Fibroblast of lung (primary cell): ENCODE results near the gene AK9. TPM values are rescaled to one million over a fixed set of nuclear protein-coding genes. Genes with fewer than 3 reads are reported as not detected.

Experiments used
- DNase-seq, 2 donors: peaks; one replicate each; pipeline versions ENCODE4 v3.0.0 to v3.0.0-alpha.2; 2010; ENCODE audit warnings: low read depth in 2 of 2
- H2AFZ ChIP-seq: 2 replicates; pipeline ENCODE4 v1.5.1; 2012; ENCODE audit warnings: low read length, control low read depth, inconsistent platforms
- H3K27ac ChIP-seq: 2 replicates; pipeline ENCODE4 v1.5.1; 2011; ENCODE audit warnings: low read length, control low read depth; ENCODE audit not compliant: insufficient read depth
- H3K27me3 ChIP-seq: 2 replicates; pipeline ENCODE4 v1.5.1; 2011; ENCODE audit warnings: mild to moderate bottlenecking, low read length; ENCODE audit not compliant: control insufficient read depth, insufficient read depth
- H3K36me3 ChIP-seq: 2 replicates; pipeline ENCODE4 v1.5.1; 2011; ENCODE audit warnings: low read length; ENCODE audit not compliant: control insufficient read depth, insufficient read depth
- H3K4me1 ChIP-seq: 2 replicates; pipeline ENCODE4 v1.5.1; 2011; ENCODE audit warnings: low read length; ENCODE audit not compliant: control insufficient read depth, insufficient read depth; ENCODE audit errors: extremely low read depth
- H3K4me2 ChIP-seq: 2 replicates; pipeline ENCODE4 v1.5.1; 2011; ENCODE audit warnings: low read length, control low read depth; ENCODE audit not compliant: insufficient read depth; ENCODE audit errors: extremely low read depth
- H3K4me3 ChIP-seq, 4 experiments: fragments of 200-600 bp in 1 of 4; sonication (generic) in 1 of 4; replicated peaks in 1 of 4; 2 replicates each; pipeline ENCODE4 v1.5.1; 2011 to 2016; ENCODE audit warnings: low read length in 4 of 4, low read depth in 3 of 4, mild to moderate bottlenecking in 3 of 4, control low read depth in 2 of 4, inconsistent platforms in 1 of 4, mixed read lengths in 1 of 4; ENCODE audit not compliant: insufficient read depth in 1 of 4; ENCODE audit errors: control extremely low read depth in 1 of 4
- H3K79me2 ChIP-seq: 2 replicates; pipeline ENCODE4 v1.5.1; 2012; ENCODE audit warnings: mild to moderate bottlenecking, low read length, inconsistent platforms; ENCODE audit not compliant: control insufficient read depth, insufficient read depth
- H3K9ac ChIP-seq: 2 replicates; pipeline ENCODE4 v1.5.1; 2011; ENCODE audit warnings: mild to moderate bottlenecking, low read length, control low read depth; ENCODE audit not compliant: insufficient read depth
- H3K9me3 ChIP-seq: 2 replicates; pipeline ENCODE4 v1.5.1; 2012; ENCODE audit warnings: low read depth, low read length; ENCODE audit not compliant: control insufficient read depth, insufficient read depth
- H4K20me1 ChIP-seq: 2 replicates; pipeline ENCODE4 v1.5.1; 2011; ENCODE audit warnings: low read length; ENCODE audit not compliant: control insufficient read depth, insufficient read depth; ENCODE audit errors: extremely low read depth
- CTCF ChIP-seq, 2 donors: IDR thresholded peaks in 1 of 2; conservative IDR thresholded peaks in 1 of 2; 1 replicate in 1 of 2; 2 replicates in 1 of 2; pipeline ENCODE4 v1.5.1; 2011 to 2012; ENCODE audit warnings: low read length in 2 of 2, control low read depth in 1 of 2, inconsistent platforms in 1 of 2, low read depth in 1 of 2, mild to moderate bottlenecking in 1 of 2
- EZH2 ChIP-seq: IDR thresholded peaks from 2 replicates; pipeline ENCODE4 v1.5.1; 2012; ENCODE audit warnings: low read length, control low read depth, mild to moderate bottlenecking; ENCODE audit errors: missing control alignments
- polyA plus RNA-seq, 2 donors: library from polyadenylated mRNA; depleted of rRNA in 1 of 2; stranded (reverse) in 1 of 2; unstranded in 1 of 2; fragments of >200 nt; gene quantifications; 2 replicates each; pipeline ENCODE4 v1.2.1, GENCODE V29; 2011 to 2012; ENCODE audit warnings: missing spikeins in 1 of 2
- total RNA-seq: library from RNA; depleted of rRNA; stranded (reverse); fragments of >200 nt; gene quantifications from 2 replicates; pipeline ENCODE4 v1.2.1, GENCODE V29; 2014

Gene AK9
- total and polyA plus RNA-seq, 2 donors (not counting 1 experiment from before 2014, with no cell fraction given): 4.5 to 10.4 TPM

- Histone ChIP-seq H4K20me1 (no peaks in the 10 kb centered on the region), H2AFZ (no peak overlapping the region), H3K27ac (peak overlapping the region; percentile 80), H3K36me3 (peaks cover 3% of the 10 kb centered on the region), H3K4me2 (peak overlapping the region; percentile 74), H3K27me3 (no peaks in the 10 kb centered on the region), H3K9ac (no peak overlapping the region), H3K79me2 (peaks cover 24% of the 10 kb centered on the region), H3K9me3 (no peaks in the 10 kb centered on the region), H3K4me3 (peak overlapping the region in 2 of 4 experiments; percentile 60 to 93), H3K4me1 (peaks cover 7% of the 10 kb centered on the region)
- TF ChIP-seq EZH2 (no peak), CTCF (conservative IDR thresholded peaks at IDR 0.05 in 1 of 2, IDR thresholded peaks at IDR 0.05 in 1 of 2; ENCODE audit: low read depth in 1 of 2, low read length in 2 of 2) (no peak)
- DNase-seq: no peak
Measured at GRCh38 chr6:109457562-109457996, 233.4 kb downstream of the AK9 start.

- Histone ChIP-seq H3K36me3 (peaks cover 9% of the 10 kb centered on the region), H3K9me3 (no peaks in the 10 kb centered on the region), H3K4me1 (peaks cover 7% of the 10 kb centered on the region), H3K27me3 (no peaks in the 10 kb centered on the region), H3K4me3 (peak overlapping the region; percentile 60 to 93 (median 87)), H3K27ac (peak overlapping the region; percentile 80), H3K79me2 (peaks cover 24% of the 10 kb centered on the region), H2AFZ (no peak overlapping the region), H3K9ac (no peak overlapping the region), H4K20me1 (no peaks in the 10 kb centered on the region), H3K4me2 (peak overlapping the region; percentile 90)
- DNase-seq: peak; percentile 59 to 86
- TF ChIP-seq EZH2: no peak
- no peak for TF ChIP-seq CTCF (conservative IDR thresholded peaks at IDR 0.05 in 1 of 2, IDR thresholded peaks at IDR 0.05 in 1 of 2; ENCODE audit: low read depth in 1 of 2, low read length in 2 of 2)
Measured at GRCh38 chr6:109456710-109457561, 234.1 kb downstream of the AK9 start.

GRCh38 chr6:109456111-109456583 is 234.9 kb downstream of the AK9 start:
- no peak for DNase-seq
- Histone ChIP-seq H3K27ac (peak overlapping the region; percentile 80), H3K9ac (peak overlapping the region; percentile 72)

More at GRCh38 chr6:109456111-109456583, 234.9 kb downstream of the AK9 start:
- Histone ChIP-seq H3K4me2 (peak overlapping the region; percentile 90), H3K4me3 (peak overlapping the region; percentile 60 to 93 (median 87)), H3K79me2 (peaks cover 24% of the 10 kb centered on the region), H3K4me1 (peaks cover 7% of the 10 kb centered on the region), H4K20me1 (no peaks in the 10 kb centered on the region), H2AFZ (peak overlapping the region; percentile 69), H3K9me3 (no peaks in the 10 kb centered on the region), H3K27me3 (no peaks in the 10 kb centered on the region), H3K36me3 (peaks cover 14% of the 10 kb centered on the region)
- TF ChIP-seq EZH2: no peak
- TF ChIP-seq CTCF (conservative IDR thresholded peaks at IDR 0.05 in 1 of 2, IDR thresholded peaks at IDR 0.05 in 1 of 2; ENCODE audit: low read depth in 1 of 2, low read length in 2 of 2): no peak
